NCI-H1694 treated with DMSO at 0.1 percent for 48 hours (cell line): Measurements from ENCODE around the gene ZNF837.
"Not testable (repeated sequence)": the region's sequence is repeated elsewhere in the genome, so short reads cannot be mapped to it uniquely, and the experiment has no call there.

ENCODE experiments used
- DNase-seq: peaks from one replicate; lab custom pipeline; 2025; lab: John Stamatoyannopoulos, UW

The ZNF837 gene

GRCh38 chr19:58351558-58351878, 29.3 kb downstream of the ZNF837 start:
- no peak for DNase-seq

DNA sequence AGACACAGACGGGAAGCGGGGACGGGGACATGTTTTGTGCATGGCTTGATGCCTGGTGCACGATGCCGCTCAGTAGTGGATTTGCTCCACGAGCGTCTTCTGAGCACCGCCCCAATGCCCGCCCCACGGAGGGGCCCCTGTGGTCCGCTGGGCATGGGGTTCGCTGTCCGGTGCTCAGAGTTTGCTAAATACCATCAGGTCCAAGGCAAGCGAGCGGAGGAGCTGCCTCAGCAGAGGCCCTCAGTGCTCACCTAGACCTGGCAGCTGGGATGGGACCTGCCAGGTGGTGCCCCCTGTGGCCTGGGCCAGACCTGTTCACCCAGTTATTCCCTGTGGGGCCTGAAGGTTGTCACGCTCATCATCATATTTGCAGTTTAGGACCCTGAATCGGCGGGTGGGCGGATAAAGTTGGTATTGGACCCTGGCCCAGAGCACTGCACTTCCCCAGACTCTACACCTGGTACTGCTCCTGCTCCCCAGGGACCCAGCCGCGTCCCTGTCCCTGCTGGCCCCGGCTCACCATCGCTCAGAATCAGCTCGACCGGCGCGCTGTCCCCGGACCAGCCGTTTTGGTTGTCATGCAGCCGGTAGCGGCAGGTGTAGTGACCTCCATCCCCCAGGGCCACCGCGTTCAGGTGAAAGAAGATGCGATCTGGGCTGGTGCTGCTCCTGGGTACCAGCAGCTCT, 29.8 kb downstream of the ZNF837 start:
- DNase-seq: no peak

- DNase-seq: no peak
These were observed 30.6 kb downstream of the ZNF837 start for GRCh38 chr19:58350001-58350861.

- no peak for DNase-seq
These were observed 31.2 kb downstream of the ZNF837 start for GRCh38 chr19:58349590-58349989.

DNA sequence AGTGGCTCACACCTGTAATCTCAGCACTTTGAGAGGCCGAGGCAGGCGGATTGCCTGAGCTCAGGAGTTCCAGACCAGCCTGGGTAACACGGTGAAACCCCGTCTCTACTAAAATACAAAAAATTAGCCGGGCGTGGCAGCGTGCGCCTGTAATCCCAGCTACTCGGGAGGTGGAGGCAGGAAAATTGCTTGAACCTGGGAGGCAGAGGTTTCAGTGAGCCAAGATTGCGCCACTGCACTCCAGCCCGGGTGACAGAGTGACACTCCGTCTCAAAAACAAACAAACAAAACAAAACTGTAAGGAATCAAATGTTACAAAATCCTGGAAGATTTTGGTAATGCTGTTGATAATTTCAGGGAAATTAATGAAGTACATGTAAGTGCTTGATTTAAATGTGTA, 32.8 kb downstream of the ZNF837 start:
- not testable (repeated sequence) for DNase-seq

- DNase-seq: peak; percentile 61
These were observed 33.6 kb downstream of the ZNF837 start for GRCh38 chr19:58346961-58347929.

GRCh38 chr19:58345558-58345957, 35.3 kb downstream of the ZNF837 start:
- DNase-seq: no peak

DNA sequence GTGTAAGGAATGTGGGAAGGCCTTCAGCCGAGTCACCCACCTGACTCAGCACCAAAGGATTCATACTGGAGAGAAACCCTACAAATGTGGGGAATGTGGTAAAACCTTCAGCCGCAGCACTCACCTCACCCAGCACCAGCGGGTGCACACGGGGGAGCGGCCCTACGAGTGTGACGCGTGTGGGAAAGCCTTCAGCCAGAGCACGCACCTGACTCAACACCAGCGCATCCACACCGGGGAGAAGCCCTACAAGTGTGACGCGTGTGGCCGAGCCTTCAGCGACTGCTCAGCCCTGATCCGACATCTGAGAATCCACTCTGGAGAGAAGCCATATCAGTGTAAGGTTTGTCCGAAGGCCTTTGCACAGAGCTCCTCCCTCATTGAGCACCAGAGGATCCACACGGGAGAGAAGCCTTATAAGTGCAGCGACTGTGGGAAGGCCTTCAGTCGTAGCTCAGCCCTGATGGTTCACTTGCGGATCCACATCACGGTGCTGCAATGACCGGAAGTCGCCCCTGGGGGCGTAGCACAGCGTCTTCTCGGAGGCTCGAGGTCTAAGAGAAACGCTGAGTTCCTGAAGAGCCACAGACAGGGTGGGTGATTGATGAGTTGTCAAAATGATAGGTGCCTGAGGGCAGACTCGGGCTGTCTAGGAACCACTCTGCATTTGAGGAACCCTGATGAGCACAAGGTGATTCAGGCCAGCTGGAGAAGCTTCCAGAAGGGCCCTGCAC, 41.8 kb downstream of the ZNF837 start:
- no peak for DNase-seq

DNA sequence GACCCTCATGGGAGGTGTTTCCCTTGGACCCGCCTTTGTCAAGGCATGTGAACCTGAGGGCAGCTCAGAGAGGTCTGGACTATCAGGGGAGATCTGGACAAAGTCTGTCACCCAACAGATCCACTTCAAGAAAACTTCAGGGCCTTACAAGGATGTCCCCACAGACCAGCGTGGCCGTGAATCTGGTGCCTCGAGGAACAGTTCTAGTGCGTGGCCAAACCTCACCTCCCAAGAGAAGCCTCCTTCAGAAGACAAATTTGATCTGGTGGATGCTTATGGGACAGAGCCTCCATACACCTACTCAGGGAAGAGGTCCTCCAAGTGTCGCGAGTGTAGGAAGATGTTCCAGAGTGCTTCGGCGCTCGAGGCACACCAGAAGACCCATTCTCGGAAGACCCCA, 42.5 kb downstream of the ZNF837 start:
- no peak for DNase-seq

- no peak for DNase-seq
These were observed 44.0 kb downstream of the ZNF837 start for GRCh38 chr19:58336820-58337219.

DNA sequence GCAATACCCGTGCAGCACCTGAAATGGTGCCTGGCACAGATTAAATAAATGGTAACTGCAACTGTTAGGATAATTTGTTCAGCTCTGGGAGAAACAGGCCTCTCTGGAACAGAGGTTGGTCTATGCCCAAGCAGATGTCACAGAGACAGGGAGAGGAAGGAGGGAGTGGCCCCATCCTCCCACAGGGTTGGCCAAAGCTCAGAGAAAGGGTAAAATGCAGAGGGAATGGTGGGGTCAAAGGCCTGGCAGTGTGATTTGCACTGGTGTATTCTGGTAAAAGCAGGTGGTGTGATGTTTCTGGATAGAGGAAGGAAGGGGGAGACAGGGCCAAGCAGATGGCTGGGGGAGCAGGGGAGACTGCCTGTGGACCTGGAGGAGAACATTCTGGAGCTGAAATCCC, 44.6 kb downstream of the ZNF837 start:
- no peak for DNase-seq

- no peak for DNase-seq
These were observed 45.2 kb downstream of the ZNF837 start for GRCh38 chr19:58335630-58336029.

- DNase-seq: no peak
These were observed 46.1 kb downstream of the ZNF837 start for GRCh38 chr19:58334691-58335249.

DNA sequence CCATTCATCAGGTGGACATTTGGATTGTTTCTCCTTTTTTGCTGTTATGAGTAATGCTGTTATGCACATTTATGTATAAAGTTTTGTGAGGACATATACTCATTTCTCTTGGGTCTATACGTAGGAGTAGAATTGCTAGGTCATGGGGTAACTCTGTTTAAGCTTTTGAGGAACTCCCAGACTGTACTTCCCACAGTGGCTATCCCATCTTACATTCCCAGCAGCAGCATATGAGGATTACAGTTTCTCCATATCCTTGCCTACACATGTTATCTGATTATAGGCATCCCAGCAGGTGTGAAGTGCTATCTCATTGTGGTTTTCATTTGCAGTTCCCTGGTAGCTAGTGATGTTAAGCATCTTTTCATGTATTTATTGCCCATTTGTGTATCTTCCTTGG, 48.1 kb downstream of the ZNF837 start:
- no peak for DNase-seq

DNA sequence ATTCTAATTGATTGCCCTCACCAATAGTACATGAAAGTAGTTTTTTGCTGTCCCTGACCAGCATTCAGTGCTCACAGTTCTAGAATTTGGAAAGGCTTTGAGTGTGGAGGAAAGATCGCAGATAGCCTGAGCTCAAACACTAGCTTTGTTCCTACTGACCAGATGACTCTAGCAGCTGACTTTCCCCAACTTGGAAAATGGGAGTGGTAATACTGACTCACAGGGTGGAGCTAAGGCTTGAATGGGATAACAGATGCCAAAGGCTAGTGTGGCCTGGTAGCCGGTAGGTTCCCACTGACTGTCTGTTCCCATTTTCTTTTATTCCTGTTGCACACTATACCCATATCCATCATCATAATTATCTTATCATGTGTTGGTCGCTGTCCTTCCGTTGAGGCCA, 50.4 kb downstream of the ZNF837 start:
- no peak for DNase-seq

- no peak for DNase-seq
These were observed 51.8 kb downstream of the ZNF837 start for GRCh38 chr19:58328999-58329398.

DNA sequence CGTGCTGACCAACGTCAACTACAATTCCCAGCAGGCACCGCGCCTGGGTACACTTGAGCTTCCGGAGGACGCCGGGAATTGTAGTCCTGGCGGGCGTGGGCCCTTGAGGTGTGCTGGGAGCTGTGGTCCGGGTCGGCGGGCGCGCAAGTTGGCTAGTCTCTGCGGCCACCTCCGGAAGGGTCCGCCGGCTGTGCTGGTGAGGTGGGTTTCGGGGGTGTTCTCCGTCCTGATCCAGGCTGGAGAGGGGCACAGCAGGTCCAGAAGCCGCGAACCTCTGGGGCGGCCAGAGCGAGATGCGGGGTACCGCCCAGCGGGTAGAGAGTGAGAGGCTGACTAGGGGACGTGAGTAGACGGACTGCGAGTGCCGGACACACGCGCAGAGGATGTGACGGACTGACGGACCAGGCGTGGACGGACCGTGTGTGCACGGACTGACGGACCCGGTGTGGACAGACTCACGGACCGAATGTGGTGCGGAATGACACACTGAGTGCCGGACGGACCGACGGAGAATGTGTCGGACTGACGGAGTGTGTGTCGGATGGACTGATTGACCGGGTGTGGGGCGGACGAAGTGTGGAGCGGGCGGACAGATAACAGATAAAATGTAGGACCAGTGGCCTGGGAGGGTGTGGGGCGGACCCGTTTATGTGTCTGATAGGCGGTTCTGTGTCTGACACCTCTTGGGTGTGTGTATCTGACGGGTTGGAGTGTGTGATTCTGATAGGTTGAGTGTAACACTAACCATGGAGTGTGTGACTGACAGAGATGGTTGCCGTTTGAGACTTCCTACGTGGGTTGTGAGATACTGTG, 53.7 kb downstream of the ZNF837 start, which contains the start of gene ZSCAN22:
Gene ZSCAN22 (plus strand): TSS at position 81 of the 813 bp plus-strand sequence. CDS start 7,809 bp downstream, outside the sequence.
- DNase-seq: peak; percentile 90

DNA sequence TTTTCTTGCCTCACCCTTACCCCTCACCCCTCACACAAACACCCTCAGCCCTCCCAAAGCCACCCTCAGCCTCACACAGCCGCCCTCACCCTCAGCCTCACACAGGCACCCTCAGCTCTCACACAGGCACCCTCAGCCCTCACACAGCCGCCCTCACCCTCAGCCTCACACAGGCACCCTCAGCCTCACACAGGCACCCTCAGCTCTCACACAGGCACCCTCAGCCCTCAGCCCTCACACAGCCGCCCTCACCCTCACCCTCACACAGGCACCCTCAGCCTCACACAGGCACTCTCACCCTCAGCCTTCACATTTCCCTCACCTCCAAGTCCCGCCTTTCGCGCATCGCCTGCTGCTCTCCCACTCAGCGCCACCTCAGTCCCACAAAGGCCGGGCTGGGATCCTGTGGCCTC, 54.3 kb downstream of the ZNF837 start:
- DNase-seq: no peak

DNA sequence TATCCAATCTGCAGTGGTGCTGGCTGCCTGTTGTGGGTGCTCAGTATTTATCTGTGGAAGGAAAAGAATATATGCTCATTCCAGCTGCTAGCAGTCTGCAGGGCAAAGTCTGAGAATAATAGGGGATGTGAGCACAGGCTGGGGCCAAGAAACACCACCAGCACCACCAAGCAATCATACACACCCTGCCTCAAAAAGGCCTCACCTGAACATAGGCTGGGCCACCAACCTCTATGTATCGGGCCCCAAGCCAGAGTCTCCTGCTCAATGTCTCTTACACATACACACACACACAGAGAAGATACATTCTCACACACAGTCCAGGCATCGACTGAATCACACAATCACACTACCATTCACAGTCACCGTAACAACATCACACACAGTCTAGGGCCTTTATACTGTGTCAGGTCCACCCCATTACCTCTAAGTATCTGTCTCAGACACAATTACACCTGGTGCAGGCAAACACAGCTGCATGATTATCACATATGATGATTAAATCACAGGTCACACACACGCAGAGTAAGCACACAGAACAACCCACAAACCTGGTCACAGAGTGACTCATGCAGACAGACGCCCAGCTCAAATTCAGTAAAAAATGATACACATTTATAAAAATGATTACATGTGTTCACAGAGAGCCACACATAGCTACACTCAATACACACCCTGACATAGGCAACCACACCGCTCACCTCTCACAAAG, 55.4 kb downstream of the ZNF837 start:
- no peak for DNase-seq

DNA sequence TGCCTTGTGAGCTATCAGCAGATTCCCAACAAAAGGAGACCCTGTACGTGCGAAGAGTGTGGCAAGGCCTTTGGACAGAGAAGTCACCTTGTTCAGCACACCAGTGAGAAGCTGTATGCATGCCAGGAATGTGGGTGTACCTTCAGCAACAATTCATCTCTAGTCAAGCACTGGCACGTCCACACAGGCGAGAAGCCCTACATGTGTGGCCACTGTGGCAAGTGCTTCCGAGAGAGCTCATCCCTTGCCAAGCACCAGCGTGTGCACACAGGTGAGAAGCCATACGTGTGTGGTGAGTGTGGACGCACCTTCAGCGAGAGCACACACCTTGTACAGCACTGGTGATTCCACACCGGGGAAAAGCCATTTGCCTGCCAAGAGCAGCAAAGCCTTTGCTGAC, 61.6 kb downstream of the ZNF837 start:
- DNase-seq: no peak
